ENCODE measurements around the gene NEB. TPM values are rescaled to one million over a fixed set of nuclear protein-coding genes. Genes with fewer than 3 reads are reported as not detected.

NEB gene
- total and polyA plus RNA-seq, 2 of the 13 experiments (the other 11 are each of a cell fraction or from before 2014, with no cell fraction given): 0.21 to 0.24 TPM

- TF ChIP-seq PRDM10 (CRISPR knock-in tag; IDR thresholded peaks at IDR 0.05; ENCODE audit: low read depth) (peak; percentile 67; the same call in 1 of the 2 replicates), KAT8 (CRISPR knock-in tag; IDR thresholded peaks at IDR 0.05) (0 out of 2 replicates have a peak, but pooled peaks have one; percentile 46), DPF2 (CRISPR knock-in tag; IDR thresholded peaks at IDR 0.05; ENCODE audit: borderline replicate concordance, low read depth) (peak; percentile 95), FOXO1 (CRISPR knock-in tag; IDR thresholded peaks at IDR 0.05) (peak; percentile 91), POLR2G (IDR thresholded peaks at IDR 0.05; ENCODE audit: low read depth, low read length) (0 out of 2 replicates have a peak, but pooled peaks have one; percentile 50), ZNF572 (CRISPR knock-in tag; IDR thresholded peaks at IDR 0.05) (no peak), ZBTB38 (CRISPR knock-in tag; IDR thresholded peaks at IDR 0.05) (peak; percentile 86), ZFAT (CRISPR knock-in tag; conservative IDR thresholded peaks at IDR 0.05) (no peak), U2AF2 (IDR thresholded peaks at IDR 0.05; ENCODE audit: low read depth, low read length) (no peak), ATF4 (CRISPR knock-in tag; IDR thresholded peaks at IDR 0.05) (no peak), ZNF563 (CRISPR knock-in tag; IDR thresholded peaks at IDR 0.05) (0 out of 2 replicates have a peak, but pooled peaks have one; percentile 54), ZSCAN31 (CRISPR knock-in tag; IDR thresholded peaks at IDR 0.05; ENCODE audit: low read depth) (peak; percentile 77), ETV6 (CRISPR knock-in tag; conservative IDR thresholded peaks at IDR 0.05) (no peak), ZNF567 (CRISPR knock-in tag; IDR thresholded peaks at IDR 0.05; ENCODE audit: borderline replicate concordance) (peak; percentile 99; the same call in 1 of the 2 replicates)
These were observed 25.9 kb upstream of the NEB start (continued) for GRCh38 chr2:151760139-151760650.
